ENCODE results near the gene NTN1. TPM values are rescaled to one million over a fixed set of nuclear protein-coding genes. Genes with fewer than 3 reads are reported as not detected.
A peak's percentile ranks its signal among the peaks of the same experiment; 100 is the strongest.

Gene NTN1
- total and polyA plus RNA-seq, 4 donors: 18.7 to 137 (median 60.1) TPM

DNA sequence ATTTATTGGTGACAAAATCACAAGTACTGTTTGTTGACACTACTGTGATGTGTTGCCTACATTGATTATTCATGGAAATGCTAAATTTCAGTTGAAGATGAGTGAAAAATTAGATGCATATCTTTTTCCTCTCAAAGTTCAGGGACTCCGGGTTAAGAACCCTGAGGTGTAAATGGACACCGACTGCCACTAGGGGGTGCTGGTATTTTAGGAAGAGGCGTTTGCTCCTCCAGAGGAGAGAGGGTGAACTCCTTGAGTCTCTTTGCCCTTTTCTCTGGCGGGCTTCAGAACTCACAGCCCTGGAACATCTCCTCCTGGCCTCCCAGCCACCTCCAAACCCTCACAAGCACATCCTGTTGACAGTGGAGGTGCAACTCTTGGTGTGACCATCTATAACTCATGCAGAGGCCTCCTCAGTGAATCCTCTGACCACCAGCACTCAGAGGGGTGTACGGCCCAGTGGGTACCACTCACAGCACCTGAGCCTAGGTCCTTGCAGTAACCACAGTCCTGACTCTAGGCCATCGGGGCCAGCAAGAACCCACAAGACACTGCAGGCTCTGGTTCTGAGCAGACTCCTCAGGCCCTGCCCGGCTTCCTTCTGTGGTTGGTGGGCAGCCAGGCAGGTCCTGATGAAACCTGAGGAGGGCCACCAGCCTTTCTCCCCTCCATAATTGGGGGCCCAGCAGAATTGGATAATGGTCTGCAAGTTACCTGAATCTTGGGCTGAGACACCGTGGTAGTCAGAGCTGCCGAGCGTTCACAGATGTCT is 29.6 kb upstream of the NTN1 start:
- 64% methylated on average over 9 of the region's 10 CpGs for WGBS (ENCODE audit: insufficient coverage)

GRCh38 chr17:8994319-8994718 is 27.0 kb upstream of the NTN1 start:
- H3K27ac ChIP-seq (ENCODE audit: low read depth, low read length): no peak overlapping the region
- DNase-seq (ENCODE audit: low read depth in 4 of 6, low spot score in 6 of 6): peak in 2 of 6 donors; percentile 42 to 87
- WGBS (ENCODE audit: insufficient coverage): 67% methylated on average over 5 of the region's 7 CpGs

More for the DNA sequence above, 29.6 kb upstream of the NTN1 start:
- H3K36me3 ChIP-seq (ENCODE audit: control insufficient read depth, insufficient read depth, low read length): no peaks in the 10 kb centered on the region
- H3K4me1 ChIP-seq (ENCODE audit: control insufficient read depth, insufficient read depth, low read length): peaks cover 4% of the 10 kb centered on the region
- H3K27ac ChIP-seq (ENCODE audit: low read depth, low read length): no peak overlapping the region
- H3K4me3 ChIP-seq (ENCODE audit: low read depth, low read length): no peak overlapping the region
- peak in 2 of 6 donors; percentile 83 to 84 for DNase-seq (ENCODE audit: low read depth in 4 of 6, low spot score in 6 of 6)
- H3K27me3 ChIP-seq (ENCODE audit: control insufficient read depth, insufficient read depth, low read length): no peaks in the 10 kb centered on the region
- H3K9me3 ChIP-seq (ENCODE audit: control insufficient read depth, insufficient read depth, low read length): peaks cover 2% of the 10 kb centered on the region

DNA sequence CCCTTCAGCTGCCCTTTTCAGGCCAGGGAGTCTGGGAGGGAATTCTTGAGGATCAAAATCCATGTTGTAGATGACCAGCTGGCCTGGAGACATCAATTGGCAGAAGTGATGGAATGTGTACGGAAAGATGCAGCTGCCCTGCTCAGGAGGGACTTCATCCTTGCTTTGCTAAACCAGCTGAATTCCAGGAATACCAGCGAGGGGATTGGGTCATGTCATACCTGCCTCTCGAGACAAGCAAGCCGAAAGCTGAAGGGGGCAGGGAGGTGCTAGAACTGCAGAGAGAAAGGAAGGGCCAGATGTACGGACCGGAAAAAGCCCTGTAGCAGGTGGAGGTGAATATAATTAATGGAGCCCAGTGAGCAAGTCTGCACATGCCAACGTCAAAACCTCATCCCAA is 25.6 kb upstream of the NTN1 start:
- peaks cover 4% of the 10 kb centered on the region for H3K4me1 ChIP-seq (ENCODE audit: control insufficient read depth, insufficient read depth, low read length)
- H3K4me3 ChIP-seq (ENCODE audit: low read depth, low read length): no peak overlapping the region
- H3K27ac ChIP-seq (ENCODE audit: low read depth, low read length): no peak overlapping the region
- WGBS (ENCODE audit: insufficient coverage): 88% methylated on average over 4 of the region's 7 CpGs
- no peak for DNase-seq (ENCODE audit: low read depth in 4 of 6, low spot score in 6 of 6)
- no peaks in the 10 kb centered on the region for H3K27me3 ChIP-seq (ENCODE audit: control insufficient read depth, insufficient read depth, low read length)
- H3K9me3 ChIP-seq (ENCODE audit: control insufficient read depth, insufficient read depth, low read length): peaks cover 2% of the 10 kb centered on the region
- H3K36me3 ChIP-seq (ENCODE audit: control insufficient read depth, insufficient read depth, low read length): no peaks in the 10 kb centered on the region

More at GRCh38 chr17:8994319-8994718, 27.0 kb upstream of the NTN1 start:
- H3K27me3 ChIP-seq (ENCODE audit: control insufficient read depth, insufficient read depth, low read length): no peaks in the 10 kb centered on the region
- no peak overlapping the region for H3K4me3 ChIP-seq (ENCODE audit: low read depth, low read length)
- H3K4me1 ChIP-seq (ENCODE audit: control insufficient read depth, insufficient read depth, low read length): peaks cover 4% of the 10 kb centered on the region
- H3K9me3 ChIP-seq (ENCODE audit: control insufficient read depth, insufficient read depth, low read length): no peaks in the 10 kb centered on the region
- no peaks in the 10 kb centered on the region for H3K36me3 ChIP-seq (ENCODE audit: control insufficient read depth, insufficient read depth, low read length)

DNA sequence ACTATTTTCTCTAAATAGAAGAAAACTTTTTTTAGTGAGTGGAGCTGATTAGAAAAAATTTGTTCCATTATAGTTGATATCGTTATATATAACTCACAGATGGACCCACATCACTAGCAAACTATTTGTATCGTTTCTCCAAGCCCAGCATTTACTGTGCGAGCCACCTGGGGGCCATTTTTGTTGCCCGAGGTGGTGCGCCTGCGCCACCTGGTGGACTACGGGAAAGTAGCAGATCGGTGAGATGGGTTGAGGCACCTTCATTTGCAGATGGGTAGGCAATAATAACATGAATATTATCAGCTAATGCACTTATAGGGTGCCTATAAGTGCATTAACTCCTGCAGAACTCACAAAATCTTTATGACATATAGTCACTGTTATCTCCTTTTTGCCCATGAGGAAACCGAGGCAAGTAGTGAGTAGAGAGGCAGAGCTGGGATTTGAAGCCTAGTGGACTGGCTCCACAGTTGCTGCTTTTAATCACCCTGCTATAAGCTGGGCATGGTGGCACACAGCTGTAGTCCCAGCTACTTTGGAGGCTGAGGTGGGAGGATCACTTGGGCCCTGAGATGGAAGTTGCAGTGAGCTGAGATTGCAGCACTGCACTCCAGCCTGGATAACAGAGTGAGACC is 23.2 kb upstream of the NTN1 start:
- peaks cover 2% of the 10 kb centered on the region for H3K9me3 ChIP-seq (ENCODE audit: control insufficient read depth, insufficient read depth, low read length)
- H3K36me3 ChIP-seq (ENCODE audit: control insufficient read depth, insufficient read depth, low read length): no peaks in the 10 kb centered on the region
- peak in 2 of 6 donors; percentile 34 to 45 for DNase-seq (ENCODE audit: low read depth in 4 of 6, low spot score in 6 of 6)
- WGBS (ENCODE audit: insufficient coverage): 80% methylated on average over 1 of the region's 9 CpGs
- H3K27ac ChIP-seq (ENCODE audit: low read depth, low read length): no peak overlapping the region
- H3K27me3 ChIP-seq (ENCODE audit: control insufficient read depth, insufficient read depth, low read length): peaks cover 6% of the 10 kb centered on the region
- no peak overlapping the region for H3K4me3 ChIP-seq (ENCODE audit: low read depth, low read length)
- peaks cover 7% of the 10 kb centered on the region for H3K4me1 ChIP-seq (ENCODE audit: control insufficient read depth, insufficient read depth, low read length)

DNA sequence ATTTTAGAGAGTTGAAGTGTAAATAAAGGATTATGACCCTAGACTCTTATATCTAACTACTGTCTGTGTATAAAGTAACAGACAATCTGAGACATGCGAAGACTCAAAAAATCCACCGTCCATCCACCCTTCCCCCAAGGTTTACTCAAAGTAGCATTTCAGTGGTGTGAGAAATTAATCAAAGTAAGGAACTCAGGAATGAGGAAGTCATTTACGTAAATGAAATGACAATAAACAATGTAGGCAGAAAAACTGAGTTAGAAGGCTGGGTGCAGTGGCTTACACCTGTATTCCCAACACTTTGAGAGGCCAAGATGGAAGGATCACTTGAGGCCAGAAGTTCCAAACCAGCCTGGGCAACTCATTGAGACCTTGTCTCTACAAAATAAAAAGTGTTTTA is 19.8 kb upstream of the NTN1 start:
- Histone ChIP-seq H3K27ac (ENCODE audit: low read depth, low read length) (no peak overlapping the region), H3K27me3 (ENCODE audit: control insufficient read depth, insufficient read depth, low read length) (peaks cover 31% of the 10 kb centered on the region), H3K36me3 (ENCODE audit: control insufficient read depth, insufficient read depth, low read length) (no peaks in the 10 kb centered on the region), H3K9me3 (ENCODE audit: control insufficient read depth, insufficient read depth, low read length) (peaks cover 2% of the 10 kb centered on the region), H3K4me1 (ENCODE audit: control insufficient read depth, insufficient read depth, low read length) (peaks cover 35% of the 10 kb centered on the region), H3K4me3 (ENCODE audit: low read depth, low read length) (no peak overlapping the region)
- DNase-seq (ENCODE audit: low read depth in 4 of 6, low spot score in 6 of 6): no peak
- WGBS (ENCODE audit: insufficient coverage): 100% methylated on average over 1 of the region's 3 CpGs

DNA sequence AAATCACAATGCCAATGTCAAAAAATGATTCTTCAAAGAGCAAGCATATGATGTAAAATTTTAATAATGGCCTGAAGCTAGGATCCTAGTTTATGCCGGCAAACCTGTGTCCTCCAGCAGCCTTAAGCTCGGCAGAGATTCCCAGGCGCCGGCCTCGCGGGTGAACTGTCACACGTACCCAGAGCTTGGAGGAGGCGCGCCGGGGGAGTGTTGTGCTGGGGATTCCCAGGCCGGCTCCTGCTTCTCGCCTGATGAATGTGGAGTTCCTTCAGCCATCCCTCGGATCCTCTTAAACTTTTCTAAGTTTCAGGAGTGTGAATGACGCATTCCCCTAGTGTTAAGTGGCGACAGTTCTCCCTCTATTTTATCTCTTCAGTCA is 19.1 kb upstream of the NTN1 start:
- Histone ChIP-seq H3K4me3 (ENCODE audit: low read depth, low read length) (peak overlapping the region; percentile 18), H3K27me3 (ENCODE audit: control insufficient read depth, insufficient read depth, low read length) (peaks cover 31% of the 10 kb centered on the region), H3K4me1 (ENCODE audit: control insufficient read depth, insufficient read depth, low read length) (peaks cover 35% of the 10 kb centered on the region), H3K9me3 (ENCODE audit: control insufficient read depth, insufficient read depth, low read length) (peaks cover 2% of the 10 kb centered on the region), H3K27ac (ENCODE audit: low read depth, low read length) (peak overlapping the region; percentile 33), H3K36me3 (ENCODE audit: control insufficient read depth, insufficient read depth, low read length) (no peaks in the 10 kb centered on the region)
- peak in 1 of 6 donors; percentile 20 for DNase-seq (ENCODE audit: low read depth in 4 of 6, low spot score in 6 of 6)
- WGBS (ENCODE audit: insufficient coverage): 23% methylated on average over 12 of the region's 15 CpGs

DNA sequence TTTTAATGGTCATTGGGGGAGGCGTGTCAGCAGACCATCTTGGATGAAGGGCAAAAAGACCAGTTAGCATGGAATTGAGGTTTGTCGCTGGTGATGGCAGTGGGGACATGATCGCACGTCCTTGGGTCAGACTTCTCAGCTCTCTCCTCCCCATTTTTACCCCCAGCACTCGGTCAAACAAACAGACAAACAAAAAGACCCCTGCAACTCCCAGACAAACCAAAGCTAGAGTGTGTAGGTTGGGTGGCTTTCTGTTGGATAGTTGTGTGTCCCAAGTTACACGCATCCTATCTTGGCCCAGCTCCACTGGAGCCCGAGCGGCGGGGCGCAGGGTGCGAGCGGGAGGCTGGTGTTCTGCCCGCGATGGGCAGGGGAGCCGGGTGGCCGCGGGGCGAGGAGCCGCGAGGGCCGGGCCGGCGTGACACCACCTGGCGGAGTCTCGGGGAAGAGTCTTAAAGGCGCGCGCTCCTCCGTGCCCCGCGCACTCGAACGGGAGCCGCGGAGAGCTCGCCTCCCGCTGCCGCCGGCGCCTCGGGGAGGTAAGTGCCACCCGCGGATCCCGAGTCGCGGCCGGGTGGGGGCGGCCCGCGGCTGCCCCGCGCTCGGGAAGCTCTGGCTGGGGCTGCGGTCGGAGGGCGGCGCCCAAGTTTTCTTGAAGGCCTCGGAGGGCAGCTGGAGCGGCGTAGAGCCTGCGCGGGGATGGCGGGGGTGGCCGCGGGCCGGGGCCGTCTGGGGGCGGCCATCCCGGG is 18.5 kb upstream of the NTN1 start:
- under 1% methylated on average over 64 of the region's 69 CpGs for WGBS (ENCODE audit: insufficient coverage)
- peak overlapping the region; percentile 18 for H3K4me3 ChIP-seq (ENCODE audit: low read depth, low read length)
- H3K36me3 ChIP-seq (ENCODE audit: control insufficient read depth, insufficient read depth, low read length): no peaks in the 10 kb centered on the region
- peak in 2 of 6 donors; percentile 68 to 78 for DNase-seq (ENCODE audit: low read depth in 4 of 6, low spot score in 6 of 6)
- H3K4me1 ChIP-seq (ENCODE audit: control insufficient read depth, insufficient read depth, low read length): peaks cover 35% of the 10 kb centered on the region
- peak overlapping the region; percentile 33 for H3K27ac ChIP-seq (ENCODE audit: low read depth, low read length)
- peaks cover 31% of the 10 kb centered on the region for H3K27me3 ChIP-seq (ENCODE audit: control insufficient read depth, insufficient read depth, low read length)
- peaks cover 2% of the 10 kb centered on the region for H3K9me3 ChIP-seq (ENCODE audit: control insufficient read depth, insufficient read depth, low read length)

DNA sequence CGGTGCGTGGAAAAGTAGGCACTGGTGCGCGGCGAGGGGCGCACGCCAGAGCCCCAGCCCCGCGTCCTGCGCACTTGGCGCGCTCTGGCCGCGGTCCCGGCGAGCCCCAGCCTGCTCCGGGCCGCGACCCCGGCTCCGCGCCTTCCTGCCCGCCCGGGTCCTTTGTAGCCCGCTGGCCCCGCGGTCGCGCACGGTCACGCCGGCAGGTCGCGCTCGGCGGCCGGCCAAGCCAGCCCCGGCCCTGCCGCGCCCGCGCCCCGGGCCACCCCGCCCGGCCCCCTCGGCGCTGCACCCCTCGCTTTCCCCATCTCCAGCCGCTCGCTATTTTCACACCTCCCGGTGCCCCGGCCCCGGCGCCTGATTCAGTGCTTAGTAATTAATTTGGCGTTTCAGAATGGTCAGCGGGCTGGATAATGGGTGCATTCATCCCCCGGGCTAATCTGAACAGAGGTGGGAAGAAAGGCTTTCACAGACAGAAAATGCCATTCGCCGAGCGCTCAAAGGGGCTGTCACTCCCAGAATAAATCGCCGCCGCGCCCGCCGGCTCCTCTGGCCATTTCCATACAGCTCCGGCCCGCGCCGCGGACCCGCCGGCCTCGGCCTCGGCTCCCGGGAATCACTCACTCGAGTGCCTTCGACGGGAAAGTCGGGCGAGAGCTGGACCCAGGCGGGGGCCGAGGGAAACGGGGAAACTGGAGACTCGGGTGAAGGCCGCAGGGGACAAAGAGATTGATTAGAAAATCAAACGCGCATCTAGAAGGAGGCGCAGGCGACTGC is 17.8 kb upstream of the NTN1 start:
- under 1% methylated on average over 83 of the region's 90 CpGs for WGBS (ENCODE audit: insufficient coverage)
- Histone ChIP-seq H3K36me3 (ENCODE audit: control insufficient read depth, insufficient read depth, low read length) (no peaks in the 10 kb centered on the region), H3K27me3 (ENCODE audit: control insufficient read depth, insufficient read depth, low read length) (peaks cover 31% of the 10 kb centered on the region), H3K27ac (ENCODE audit: low read depth, low read length) (peak overlapping the region; percentile 73), H3K9me3 (ENCODE audit: control insufficient read depth, insufficient read depth, low read length) (peaks cover 2% of the 10 kb centered on the region), H3K4me3 (ENCODE audit: low read depth, low read length) (peak overlapping the region; percentile 31), H3K4me1 (ENCODE audit: control insufficient read depth, insufficient read depth, low read length) (peaks cover 35% of the 10 kb centered on the region)
- peak in 2 of 6 donors; percentile 87 to 91 for DNase-seq (ENCODE audit: low read depth in 4 of 6, low spot score in 6 of 6)
